Right lung (tissue), 5 donors: Measurements from ENCODE around the gene ANKS3. TPM values are rescaled to one million over a fixed set of nuclear protein-coding genes. Genes with fewer than 3 reads are reported as not detected.
A peak's percentile ranks its signal among the peaks of the same experiment; 100 is the strongest.

Experiments used
- DNase-seq, 2 donors: peaks; one replicate each; pipeline ENCODE4 v3.0.0-alpha.2; 2013
- polyA plus RNA-seq, 5 donors: library from polyadenylated mRNA; unstranded; fragments of 120-200 nt; gene quantifications; one replicate each; pipeline versions ENCODE4 v1.2.1 to v1.2.3, GENCODE V29; 2013; ENCODE audit warnings: inconsistent platforms in 1 of 5, low replicate concordance in 1 of 5; ENCODE audit not compliant: insufficient read length in 5 of 5, insufficient read depth in 1 of 5

The ANKS3 gene
- polyA plus RNA-seq, 5 donors, result 20.5 to 33.0 (median 28.6) TPM

DNA sequence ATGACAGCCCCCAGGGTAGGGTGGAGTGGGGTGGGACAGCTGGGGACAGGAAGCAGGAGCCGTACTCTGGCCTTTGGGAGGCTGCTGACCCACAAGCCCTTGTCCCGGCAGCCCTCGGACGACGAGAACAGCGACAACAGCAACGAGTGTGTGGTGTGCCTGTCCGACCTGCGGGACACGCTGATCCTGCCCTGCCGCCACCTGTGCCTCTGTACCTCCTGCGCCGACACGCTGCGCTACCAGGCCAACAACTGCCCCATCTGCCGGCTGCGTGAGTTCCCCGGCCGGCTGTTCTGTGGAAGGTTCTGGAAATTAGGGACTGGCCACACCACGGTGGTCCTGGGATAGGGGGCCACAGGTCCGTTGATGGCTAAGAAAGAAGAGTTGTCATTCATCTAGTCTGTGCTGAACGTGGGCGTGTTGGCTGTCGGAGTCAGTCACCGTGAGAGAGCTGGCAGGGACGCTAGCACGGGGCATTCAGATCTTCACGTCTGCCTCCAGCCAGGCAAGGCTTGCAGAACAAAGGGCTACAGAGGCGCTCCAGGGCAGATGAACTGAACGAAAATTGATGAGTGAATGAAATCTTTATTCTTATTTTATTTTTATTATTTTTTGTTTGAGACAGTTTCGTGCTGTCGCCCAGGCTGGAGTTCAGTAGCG lies 60.6 kb downstream of the ANKS3 start:
- no peak for DNase-seq

DNA sequence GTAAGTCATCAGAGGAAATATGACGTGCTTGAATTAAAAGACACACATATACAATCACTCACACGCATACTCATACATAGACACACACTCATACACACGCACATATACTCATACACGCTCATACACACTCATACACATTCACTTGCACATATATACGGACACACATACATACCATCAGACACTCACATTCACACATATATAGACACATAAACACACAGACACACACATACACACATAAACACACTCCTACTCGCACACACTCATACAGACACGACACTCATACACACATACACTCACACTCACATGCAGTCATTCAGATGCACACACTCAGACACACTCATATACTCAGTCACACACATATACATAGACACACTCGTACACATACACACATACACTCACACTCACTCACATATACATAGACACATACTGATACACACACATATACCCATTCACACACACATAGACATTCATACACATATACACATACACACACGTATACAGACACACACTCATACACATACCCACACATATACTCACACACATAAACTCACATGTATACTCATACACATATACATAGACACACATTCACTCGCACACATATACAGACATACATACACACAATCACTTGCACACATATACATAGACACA lies 65.6 kb downstream of the ANKS3 start:
- DNase-seq, result no peak

DNA sequence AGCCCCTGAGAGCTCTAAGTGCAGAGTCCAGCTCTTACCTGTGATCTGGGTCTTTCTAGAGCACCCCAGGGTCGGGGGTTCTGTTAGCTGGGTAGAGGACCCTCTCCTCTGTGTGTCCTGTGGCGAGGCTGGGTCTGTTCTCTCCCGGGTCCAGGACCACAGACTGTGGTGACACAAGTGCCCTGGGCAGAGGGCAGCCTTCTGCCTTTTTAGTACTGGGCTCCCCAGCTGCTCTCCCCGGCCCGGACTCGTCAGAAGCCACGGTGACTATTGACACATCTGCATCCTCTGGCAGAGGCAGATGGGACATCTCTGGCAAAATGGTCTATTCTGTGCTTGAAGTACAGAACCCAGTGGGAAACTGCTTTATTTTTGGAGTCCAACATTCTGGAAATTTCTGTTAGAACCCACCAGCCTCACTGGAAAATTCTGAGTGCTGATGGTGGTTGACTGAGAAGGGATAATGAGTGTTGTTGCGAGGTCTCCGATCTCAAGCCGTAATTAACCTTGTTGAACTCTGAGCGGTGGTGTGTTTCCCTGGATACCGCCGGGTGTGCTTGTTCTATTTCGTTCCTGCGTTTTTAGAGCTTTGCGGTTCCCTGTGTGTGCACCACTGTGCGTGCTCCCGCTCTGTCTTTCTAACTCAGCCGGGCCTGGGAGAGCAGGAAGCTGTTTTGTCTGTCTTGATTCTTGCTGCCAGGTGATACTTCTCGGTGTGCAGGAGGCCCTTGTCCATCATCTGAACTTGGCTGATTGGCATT lies 66.7 kb downstream of the ANKS3 start:
- no peak for DNase-seq

DNA sequence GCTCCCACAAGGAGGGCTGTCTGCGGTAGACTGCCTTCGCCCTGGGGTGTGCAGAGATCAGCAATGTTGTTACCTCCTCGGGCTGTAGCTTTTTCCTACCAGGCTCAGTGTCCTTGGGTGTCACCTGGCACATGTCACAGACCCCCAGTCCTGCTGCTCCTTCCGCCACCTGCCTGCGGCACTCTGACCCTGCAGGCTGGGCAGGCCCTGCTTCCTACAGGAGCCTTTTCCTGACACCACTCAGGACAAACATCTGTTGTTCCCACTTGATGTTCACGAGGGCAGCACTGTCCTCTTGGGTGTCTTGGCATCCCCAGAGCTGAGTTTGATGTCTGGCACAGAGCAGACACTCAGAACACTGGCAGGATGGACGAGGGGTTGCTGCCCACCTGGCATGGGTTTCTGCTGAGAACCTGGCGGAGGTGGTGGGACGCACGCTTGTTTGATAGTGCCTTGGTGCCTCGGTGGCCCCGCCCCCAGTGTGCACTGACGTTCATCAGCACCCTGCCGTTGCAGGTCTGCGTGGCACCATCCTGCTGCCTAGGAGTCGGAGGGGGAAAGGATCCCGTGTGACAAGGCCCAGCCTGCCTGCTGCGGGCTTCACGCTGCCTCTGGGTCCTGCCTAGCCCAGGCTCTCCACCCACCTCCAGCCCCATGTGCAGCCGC lies 67.4 kb downstream of the ANKS3 start:
- no peak for DNase-seq

DNA sequence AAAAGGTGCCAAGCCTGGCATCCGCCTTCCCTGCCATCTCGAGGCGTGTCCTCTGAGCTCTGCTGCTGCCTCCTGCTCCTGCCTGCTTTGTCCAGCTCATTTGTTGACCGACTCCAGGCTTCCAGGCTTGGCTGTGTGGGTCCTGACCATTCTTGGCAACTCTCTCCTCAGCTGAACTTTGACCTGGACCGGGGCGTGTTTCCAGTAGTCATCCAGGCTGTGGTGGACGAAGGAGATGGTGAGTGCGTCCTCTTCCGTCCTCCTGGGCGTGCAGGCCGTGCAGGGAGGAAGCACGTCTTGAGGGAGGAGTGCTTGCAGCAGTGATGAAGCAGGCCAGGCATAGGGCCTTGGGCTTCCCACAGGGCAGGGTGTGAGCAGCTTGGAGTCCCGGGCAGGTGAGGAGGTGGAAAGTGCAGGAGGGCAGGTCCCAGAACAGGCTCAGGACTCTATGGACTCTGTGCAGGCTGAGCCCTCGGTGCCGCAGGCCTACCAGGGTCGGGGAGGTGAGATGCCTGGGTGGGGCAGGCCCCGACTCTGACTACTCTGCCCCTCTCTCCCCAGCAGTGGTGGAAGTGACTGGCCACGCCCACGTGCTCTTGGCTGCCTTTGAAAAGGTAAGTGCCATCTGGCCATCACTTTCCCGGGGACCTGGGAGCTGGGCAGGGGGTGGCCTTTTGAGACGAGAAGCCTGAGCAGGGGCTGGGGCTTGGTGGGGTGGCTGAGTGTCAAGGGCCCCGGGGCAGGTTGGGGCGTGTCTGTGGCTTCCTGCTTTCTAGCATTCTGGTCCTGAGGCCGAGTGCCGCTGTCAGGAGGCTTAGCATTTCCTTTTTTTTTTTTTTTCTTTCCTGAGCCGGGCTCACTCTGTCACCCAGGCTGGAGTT lies 69.3 kb downstream of the ANKS3 start:
- DNase-seq, result no peak

DNA sequence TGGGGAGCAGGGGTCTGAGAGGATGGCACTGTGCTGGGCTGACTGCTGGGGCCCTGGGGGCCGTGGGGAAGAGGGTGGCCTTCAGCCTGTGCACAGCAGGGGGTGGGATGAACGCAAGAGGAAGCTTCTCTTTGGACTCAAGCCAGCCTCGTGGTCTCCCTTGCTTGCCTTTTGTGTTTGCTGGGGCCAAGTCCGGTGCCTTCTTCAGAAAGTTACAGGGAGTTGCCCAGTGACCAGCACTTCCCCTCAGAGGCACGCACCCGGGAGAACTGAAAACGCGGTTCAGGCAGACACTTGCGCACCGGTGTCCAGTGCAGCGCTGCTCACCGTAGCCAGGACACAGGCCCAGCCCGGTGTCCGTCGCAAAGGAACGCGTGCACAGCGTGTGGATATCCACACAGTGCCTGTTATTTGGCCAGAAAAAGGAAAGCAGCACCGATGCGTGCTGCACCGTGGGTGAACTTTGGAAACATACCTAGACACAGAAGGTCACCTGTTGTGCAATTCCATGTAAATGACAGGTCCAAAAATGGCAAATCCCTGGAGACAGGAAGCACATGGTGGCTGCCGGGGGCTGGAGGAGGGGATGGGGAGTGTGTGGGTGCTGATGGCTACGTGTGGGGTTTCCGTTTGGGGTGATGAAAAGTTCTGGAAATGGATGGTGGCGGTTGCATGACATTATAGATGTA lies 70.2 kb downstream of the ANKS3 start:
- no peak for DNase-seq

DNA sequence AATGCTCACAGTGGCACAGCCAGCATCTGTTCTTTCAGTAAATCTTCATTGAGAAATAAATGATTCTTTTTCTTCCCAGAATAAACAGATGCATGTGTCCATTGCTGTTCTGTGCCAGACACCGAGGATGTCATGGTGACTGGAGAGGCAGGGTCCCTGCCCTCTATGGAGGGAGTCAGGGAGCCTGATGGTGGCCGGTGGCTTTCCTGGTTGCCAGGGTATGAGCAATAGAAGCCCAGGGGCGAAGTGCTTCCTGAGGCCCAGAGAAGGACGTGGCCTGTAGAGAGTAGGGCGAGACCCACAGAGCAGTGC lies 70.7 kb downstream of the ANKS3 start:
- no peak for DNase-seq

DNA sequence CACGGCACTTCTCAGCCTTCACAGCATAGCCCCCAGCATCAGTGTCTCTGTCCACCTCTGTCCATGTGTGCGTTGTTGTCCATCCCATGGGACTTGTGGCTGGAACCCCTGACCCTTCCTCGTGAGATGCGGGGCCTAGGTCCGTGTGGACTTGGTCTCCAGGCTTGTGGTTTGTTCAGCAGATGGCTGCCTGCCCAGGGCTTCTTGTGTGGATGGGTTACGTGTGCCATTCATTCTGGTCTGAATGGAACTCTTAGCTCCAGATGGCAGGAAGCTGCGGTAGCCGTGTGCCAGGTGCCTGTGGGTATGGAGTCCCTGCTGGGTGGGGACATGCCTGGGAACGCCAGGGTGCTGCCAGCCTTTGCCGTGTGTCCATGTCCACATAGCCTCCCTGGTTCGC lies 72.4 kb downstream of the ANKS3 start:
- no peak for DNase-seq

DNA sequence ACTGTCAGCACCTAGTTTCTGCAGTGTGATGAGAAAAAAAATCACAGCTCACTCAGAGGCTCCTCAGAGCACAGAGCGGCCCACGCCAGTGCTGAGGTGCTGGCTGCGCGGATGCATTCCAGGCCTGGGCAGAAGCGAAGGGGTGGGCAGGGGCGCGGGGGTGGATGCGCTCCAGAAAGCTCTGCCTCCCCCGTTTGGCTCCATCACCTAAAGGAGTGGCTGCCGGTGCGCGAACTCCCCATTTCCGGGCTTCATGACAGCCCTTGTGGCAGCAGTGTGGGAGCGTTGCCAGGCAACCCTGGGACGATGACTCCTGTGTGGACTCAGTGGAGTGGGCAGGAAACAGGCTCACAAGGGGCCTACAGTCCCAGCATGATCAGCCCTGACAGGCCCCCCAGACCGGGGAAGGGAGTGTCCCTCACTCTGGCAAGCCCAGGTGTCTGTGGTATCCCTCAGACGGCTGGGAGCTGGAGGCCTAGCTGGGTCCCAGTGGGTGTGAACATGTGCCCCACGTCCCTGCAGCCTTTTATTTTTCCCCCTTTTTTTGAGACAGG lies 73.5 kb downstream of the ANKS3 start:
- peak; percentile 48 to 52 for DNase-seq

DNA sequence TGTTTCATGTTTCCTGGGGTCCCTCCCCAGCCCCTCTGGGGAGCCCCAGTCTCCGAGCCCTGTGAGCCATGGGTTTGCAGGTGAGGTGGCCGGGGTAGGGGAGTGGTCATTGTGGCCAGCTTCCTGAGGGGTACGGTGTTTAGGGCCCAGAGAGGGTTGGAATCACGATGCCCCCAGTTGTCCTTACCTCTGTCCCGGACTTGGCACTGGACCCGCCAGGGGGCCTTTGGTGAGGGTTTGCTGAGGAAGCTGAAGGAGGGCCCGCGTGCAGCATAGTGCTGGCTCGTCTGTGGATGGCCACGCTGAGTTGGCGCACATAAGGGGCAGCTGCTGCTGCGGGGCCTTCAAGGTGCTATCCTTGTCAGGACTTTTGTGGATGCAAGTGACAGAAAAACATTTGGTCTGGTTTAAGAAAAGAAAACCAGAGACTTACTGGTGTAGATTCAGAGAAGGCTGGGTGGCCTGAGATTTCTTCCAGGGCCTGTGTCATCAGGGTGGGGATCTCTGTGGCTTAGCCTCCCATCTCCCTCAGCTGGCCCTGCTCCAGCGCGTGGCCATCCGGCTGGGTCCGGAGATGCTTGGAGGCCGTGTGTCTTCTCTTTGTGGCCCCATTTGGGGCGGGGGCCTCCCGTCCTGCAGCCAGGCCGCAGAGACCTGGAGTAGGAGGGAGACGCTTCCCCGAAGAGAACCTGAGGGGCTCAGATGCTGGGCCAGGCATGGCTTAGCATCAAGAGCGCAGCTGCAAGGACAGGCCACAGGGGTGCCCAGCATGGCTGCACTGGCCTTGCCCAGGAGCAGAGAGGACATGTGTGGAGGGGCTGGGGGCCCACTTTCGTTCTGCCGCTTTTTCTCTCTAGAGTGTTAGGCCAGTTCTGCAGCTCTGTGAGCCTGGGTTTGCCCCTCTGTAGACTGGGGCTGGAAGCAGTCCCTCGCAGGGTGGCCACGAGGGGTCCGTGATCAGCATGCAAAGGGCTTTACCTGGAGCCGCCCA lies 74.4 kb downstream of the ANKS3 start:
- DNase-seq, result no peak

DNA sequence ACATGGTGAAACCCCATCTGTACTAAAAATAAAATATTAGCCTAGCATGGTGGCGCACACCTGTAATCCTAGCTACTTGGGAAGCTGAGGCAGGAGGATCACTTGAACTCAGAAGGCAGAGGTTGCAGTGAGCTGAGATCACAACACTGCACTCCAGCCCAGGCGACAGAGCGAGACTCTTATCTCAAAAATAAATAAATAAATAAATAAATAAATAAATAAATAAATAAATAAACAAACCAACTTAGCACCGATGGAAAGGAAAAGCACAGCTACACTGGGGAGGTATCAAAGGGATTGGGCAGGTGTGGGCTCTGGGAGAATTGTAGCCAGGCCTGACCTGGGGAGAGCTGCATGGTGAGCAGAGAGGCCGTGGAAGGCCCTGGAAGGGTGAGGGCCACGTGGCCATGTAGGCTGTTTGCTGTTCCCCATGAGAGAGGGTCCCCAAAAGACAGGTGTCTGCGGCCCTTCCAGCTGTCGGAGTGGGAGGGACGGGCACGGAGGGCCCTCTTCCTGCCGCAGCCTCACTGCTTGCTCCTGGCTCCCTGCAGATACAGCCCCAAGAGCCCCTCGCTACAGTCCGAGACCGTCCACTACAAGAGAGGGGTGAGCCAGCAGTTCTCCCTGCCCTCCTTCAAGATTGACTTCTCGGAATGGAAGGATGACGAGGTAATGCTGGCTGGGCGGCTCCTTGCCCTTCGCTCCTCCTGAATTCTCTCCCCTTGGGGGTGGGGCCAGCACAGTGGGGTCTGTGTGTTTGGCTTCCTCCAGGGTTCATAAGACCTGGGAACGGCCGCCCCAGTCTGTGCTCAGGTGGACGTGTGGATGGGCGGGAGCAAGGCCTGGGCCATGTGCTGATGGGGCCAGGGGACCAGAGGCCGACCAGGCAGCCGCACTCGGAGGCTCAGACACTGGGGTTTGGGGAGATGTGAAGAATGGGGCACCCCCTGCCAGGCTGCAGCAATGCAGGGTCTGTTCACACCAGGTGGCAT lies 77.1 kb downstream of the ANKS3 start:
- DNase-seq, result no peak

DNA sequence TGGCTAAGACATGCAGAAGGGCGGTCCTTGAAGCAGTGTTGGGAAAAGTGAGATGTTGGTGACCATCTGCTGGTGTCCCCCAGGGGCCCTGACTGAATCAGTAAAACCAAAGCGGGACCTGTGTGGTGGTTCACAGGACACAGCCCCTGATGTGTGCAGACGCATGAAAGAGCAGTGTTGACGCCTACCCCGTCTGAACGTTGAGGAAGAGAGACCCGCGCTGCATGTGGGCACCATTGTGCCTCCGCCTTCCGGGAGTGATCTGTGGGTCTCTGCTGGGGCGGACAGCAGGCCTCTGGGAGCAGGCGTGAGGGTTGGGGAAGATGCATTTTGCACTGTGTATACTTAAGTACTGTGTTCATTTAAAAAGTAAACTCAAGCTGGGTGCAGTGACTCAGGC lies 77.8 kb downstream of the ANKS3 start:
- DNase-seq, result no peak

DNA sequence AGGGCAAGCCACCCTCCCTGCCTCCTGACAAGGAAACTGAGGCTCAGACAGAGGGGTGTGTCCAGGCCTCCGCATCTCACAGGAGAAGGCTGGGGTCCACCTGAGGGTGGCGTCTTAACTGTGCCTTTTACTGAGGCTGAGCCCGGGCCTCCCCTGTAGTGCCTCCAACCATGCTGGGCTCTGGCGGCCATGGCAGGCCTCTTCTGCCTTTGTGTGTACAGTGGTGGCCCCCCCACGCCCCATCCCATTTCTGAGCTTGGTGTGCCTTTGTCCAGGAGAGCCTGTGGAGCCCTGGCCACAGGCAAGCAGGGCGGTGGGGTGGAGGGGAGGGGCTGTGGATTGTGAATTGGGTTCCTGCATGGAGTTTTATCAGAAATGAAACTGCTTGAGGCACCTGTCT lies 78.3 kb downstream of the ANKS3 start:
- DNase-seq, result no peak

DNA sequence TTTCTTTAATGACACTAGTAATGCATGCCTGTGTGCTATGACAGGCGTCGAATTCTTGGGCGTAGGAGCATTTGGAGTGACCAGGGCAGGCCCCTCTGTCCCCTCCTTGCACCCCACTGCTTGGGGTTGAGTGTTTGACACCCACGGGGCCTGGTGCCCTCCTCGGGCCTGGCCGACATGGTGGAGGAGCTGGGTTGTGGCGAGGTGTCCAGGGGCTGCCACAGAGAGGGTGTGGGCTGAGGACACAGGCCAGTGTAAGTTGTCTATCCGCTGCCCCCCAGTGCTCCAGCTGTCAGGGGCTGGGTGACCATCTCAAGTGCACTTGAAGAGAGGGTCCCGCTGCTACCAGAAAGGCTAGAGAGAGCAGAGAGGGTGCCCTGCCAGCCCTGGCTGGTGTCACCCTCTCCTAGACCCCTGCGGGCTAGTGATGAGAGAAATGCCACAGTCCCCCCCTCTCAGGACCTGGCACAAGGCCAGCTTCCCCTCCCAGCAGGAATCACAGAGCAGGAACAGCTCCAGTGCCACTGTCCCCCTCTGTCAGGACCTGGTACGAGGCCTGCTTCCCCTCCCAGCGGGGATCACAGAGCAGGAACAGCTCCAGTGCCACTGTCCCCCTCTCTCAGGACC lies 79.0 kb downstream of the ANKS3 start:
- no peak for DNase-seq

DNA sequence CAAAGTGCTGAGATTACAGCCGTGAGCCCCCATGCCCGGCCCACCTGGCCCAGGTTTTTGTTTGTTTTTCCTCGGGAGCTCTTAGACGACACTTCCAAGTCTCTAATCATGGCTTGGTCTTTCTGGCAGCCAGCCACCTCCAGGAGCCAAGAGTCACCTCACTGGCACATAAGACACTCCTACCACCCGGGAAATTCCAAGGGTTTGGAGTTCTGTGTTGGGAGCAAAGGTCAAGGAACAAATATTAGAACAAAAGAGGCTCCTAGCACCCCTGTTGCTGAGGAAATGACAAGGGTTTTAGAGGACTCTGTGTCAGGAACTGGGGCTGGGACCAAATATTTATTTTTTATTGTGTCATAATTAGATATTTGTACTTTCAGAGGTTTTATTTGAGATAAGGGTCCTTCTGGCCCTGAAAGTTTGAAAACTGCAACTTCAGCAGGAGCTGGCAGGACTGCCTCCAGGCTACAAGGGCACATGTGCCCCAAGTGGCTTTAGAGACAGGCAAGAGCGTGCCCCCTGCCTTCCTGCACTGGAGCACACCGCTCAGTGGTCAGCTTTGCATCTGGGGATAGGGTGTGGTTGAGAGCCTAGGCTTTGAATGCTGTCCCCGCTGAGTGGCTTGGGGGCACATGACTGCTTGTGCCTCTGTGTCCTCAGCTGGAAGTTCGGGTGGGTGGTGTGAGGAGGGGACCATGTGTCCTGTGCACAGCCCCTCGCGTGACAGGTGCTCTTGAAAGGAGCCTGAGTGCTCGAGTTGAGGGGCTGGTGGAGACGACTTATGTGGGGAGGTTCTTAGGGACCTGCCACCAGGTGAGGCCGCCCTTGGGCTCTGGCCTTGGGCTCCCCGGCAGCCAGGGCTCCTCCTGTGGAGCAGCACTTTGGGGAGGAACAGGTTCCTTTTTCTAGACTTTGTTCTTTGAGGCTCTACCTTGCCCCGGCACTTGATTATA lies 79.8 kb downstream of the ANKS3 start:
- peak; percentile 61 to 67 for DNase-seq

DNA sequence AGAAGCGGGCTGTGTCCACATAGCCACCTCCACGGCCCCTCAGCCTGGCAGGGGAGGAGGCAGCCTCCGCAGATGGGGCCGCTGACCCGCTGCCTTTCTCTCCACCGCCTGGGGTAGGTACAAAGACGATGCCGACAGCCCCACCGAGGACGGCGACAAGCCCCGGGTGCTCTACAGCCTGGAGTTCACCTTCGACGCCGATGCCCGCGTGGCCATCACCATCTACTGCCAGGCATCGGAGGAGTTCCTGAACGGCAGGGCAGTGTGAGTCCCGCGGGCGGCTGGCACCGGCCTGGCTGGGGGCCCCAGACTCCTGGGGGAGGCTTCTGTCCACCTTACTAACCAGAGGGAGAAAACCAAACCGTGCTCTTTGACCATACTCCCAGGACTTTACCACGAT lies 81.5 kb downstream of the ANKS3 start:
- DNase-seq, result no peak

DNA sequence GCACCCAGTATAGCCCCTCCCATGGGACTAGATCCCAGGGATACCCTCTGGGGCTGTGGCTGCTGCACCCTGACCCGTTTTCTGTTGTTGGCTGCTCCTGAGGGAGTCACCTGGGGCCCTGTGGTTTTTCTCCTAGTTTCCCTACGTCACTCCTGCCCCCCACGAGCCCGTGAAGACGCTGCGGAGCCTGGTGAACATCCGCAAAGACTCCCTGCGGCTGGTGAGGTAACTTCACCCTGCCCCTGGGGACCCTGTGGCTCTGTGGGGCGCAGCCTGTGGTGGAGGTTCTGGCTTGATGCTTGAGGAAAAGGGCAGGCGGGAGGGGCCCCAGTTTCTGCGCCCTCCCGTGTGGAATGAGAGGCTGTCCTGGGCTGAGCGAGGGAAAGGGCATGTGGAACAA lies 82.2 kb downstream of the ANKS3 start:
- DNase-seq, result no peak
